Left ventricle myocardium superior (tissue), 1 donor: ENCODE results near the gene MZT2B. TPM values are rescaled to one million over a fixed set of nuclear protein-coding genes. Genes with fewer than 3 reads are reported as not detected.
"Not testable (repeated sequence)": the region's sequence is repeated elsewhere in the genome, so short reads cannot be mapped to it uniquely, and the experiment has no call there.

Source experiments
- ATAC-seq: fragments of 200-7000 bp; cut with Tn5 transposase; one replicate; pipeline ENCODE4 v1.9.1; 2020; ENCODE audit warnings: mild to moderate bottlenecking, moderate library complexity
- DNase-seq: peaks from one replicate; pipeline ENCODE4 v3.0.0-alpha.2; 2020
- intact Hi-C: fragments of 100-400 bp; cut with micrococcal nuclease; formaldehyde crosslinking; loops from one replicate; pipeline ENCODE4 v1.11.0; 2022
- long read RNA-seq: library from polyadenylated mRNA; unstranded; transcript quantifications from one replicate; pipeline ENCODE4 v2.0.0, GENCODE V29; 2021
- total RNA-seq: library from RNA; stranded (reverse); fragmentation: NEBNext Ultra II Directional; extraction: Animal tissue kit (Norgen Biotek cat#: 25700); gene quantifications from one replicate; pipeline ENCODE4 v1.2.1, GENCODE V29; 2021
- donor health status: DM: no; HTN: yes; CAD: no; lungs with severe emphysema.

The MZT2B gene
- 510 TPM for total RNA-seq
- long read RNA-seq, transcript MZT2B-202 (4 exons, 769 nt) = minor isoform, 8 of 402 reads
- long read RNA-seq, transcript MZT2B-203 (3 exons, 455 nt) = minor isoform, 10 of 402 reads
- long read RNA-seq, transcript MZT2B-201 (3 exons, 933 nt) = major isoform, 323 of 402 reads
- long read RNA-seq, partial matches to known transcripts = 0 of 402 reads
- long read RNA-seq, other reads (novel, unspliced or antisense) = 48 of 402 reads

GRCh38 chr2:130181880-130182682 is at the start of gene MZT2B:
TSS of gene MZT2B (plus strand) at chr2:130182262. CDS start at chr2:130182283, 21 bp downstream.
- peak; percentile 91 for ATAC-seq
- intact Hi-C loops = not testable (repeated sequence)

GRCh38 chr2:130135692-130136541 is 46.1 kb upstream of the MZT2B start:
- ATAC-seq = no peak
- no peak for DNase-seq
- intact Hi-C loops = no loop called here

More at GRCh38 chr2:130181880-130182682, at the start of gene MZT2B:
- DNase-seq = peak; percentile 95

- intact Hi-C loops, ATAC-seq, DNase-seq: not testable (repeated sequence)
These were observed 45.5 kb upstream of the MZT2B start for GRCh38 chr2:130136546-130136945.

- intact Hi-C loops, DNase-seq, ATAC-seq: not testable (repeated sequence)
These were observed 44.9 kb upstream of the MZT2B start for GRCh38 chr2:130137118-130137517.

- DNase-seq, intact Hi-C loops, ATAC-seq: not testable (repeated sequence)
These were observed 43.7 kb upstream of the MZT2B start for GRCh38 chr2:130138326-130138725.

GRCh38 chr2:130138841-130139251 is 43.2 kb upstream of the MZT2B start:
- intact Hi-C loops, DNase-seq: not testable (repeated sequence)
- peak; percentile 48 for ATAC-seq

- ATAC-seq, intact Hi-C loops: not testable (repeated sequence)
These were observed 42.5 kb upstream of the MZT2B start for GRCh38 chr2:130139331-130140280.

GRCh38 chr2:130140516-130140915 is 41.5 kb upstream of the MZT2B start:
- intact Hi-C loops, DNase-seq, ATAC-seq: not testable (repeated sequence)

More at GRCh38 chr2:130139331-130140280, 42.5 kb upstream of the MZT2B start:
- DNase-seq = not testable (repeated sequence)

- ATAC-seq, intact Hi-C loops, DNase-seq: not testable (repeated sequence)
These were observed 41.1 kb upstream of the MZT2B start for GRCh38 chr2:130141002-130141401.

GRCh38 chr2:130141645-130142370 is 40.3 kb upstream of the MZT2B start:
- intact Hi-C loops, ATAC-seq, DNase-seq: not testable (repeated sequence)

GRCh38 chr2:130142396-130143265 is 39.4 kb upstream of the MZT2B start:
- intact Hi-C loops, ATAC-seq, DNase-seq: not testable (repeated sequence)

- DNase-seq, ATAC-seq, intact Hi-C loops: not testable (repeated sequence)
These were observed 38.6 kb upstream of the MZT2B start for GRCh38 chr2:130143266-130144039.

- ATAC-seq (peak; percentile 89), DNase-seq (peak; percentile 73)
- intact Hi-C loops = not testable (repeated sequence)
These were observed 37.1 kb upstream of the MZT2B start, which contains the start of gene CCDC74B for GRCh38 chr2:130145006-130145414. TSS of gene CCDC74B (minus strand) at chr2:130145112. CDS start at chr2:130144996, 116 bp downstream.

- DNase-seq, ATAC-seq, intact Hi-C loops: not testable (repeated sequence)
These were observed 33.5 kb upstream of the MZT2B start for GRCh38 chr2:130148515-130148914.
